ENCODE results near the gene LCTL. TPM values are rescaled to one million over a fixed set of nuclear protein-coding genes. Genes with fewer than 3 reads are reported as not detected.

LCTL gene
- total RNA-seq, 2 experiments from 2014 or later: not detected

- CTCF ChIA-PET (ENCODE audit: unreplicated experiment): no interaction called here
- POLR2A ChIA-PET: no interaction called here
- Histone ChIP-seq H3K79me2 (ENCODE audit: insufficient read depth, low read depth, low read length) (no peaks in the 10 kb centered on the region), H3K27ac (ENCODE audit: low read depth, low read length, poor library complexity, severe bottlenecking) (no peak overlapping the region), H3K4me2 (ENCODE audit: low read length) (no peak overlapping the region), H3K9me2 (ENCODE audit: insufficient read depth, low read length) (no peaks in the 10 kb centered on the region), H4K20me1 (ENCODE audit: insufficient read depth, low read length) (no peaks in the 10 kb centered on the region), H3K9me3 (ENCODE audit: low read length) (no peaks in the 10 kb centered on the region), H2AFZ (ENCODE audit: low read length) (no peak overlapping the region), H3K4me1 (ENCODE audit: insufficient read depth, low read length, poor library complexity, severe bottlenecking) (no peaks in the 10 kb centered on the region), H3K36me3 (ENCODE audit: insufficient read depth, low read length) (no peaks in the 10 kb centered on the region), H3K4me3 (ENCODE audit: low read depth, low read length, poor library complexity, severe bottlenecking) (no peak overlapping the region)
- TF ChIP-seq EZH2phosphoT487 (IDR thresholded peaks at IDR 0.05; ENCODE audit: borderline replicate concordance, low read depth, low read length): no peak
- no peak for TF ChIP-seq CTCF (conservative IDR thresholded peaks at IDR 0.05; ENCODE audit: low read length)
- intact Hi-C loops (cut with micrococcal nuclease; ENCODE audit: unreplicated experiment): no loop called here
- no peak for DNase-seq (ENCODE audit: low spot score)
- BruUV-seq (replicated peaks): no TSS peak
Observed at GRCh38 chr15:66586155-66586976, 20.6 kb upstream of the LCTL start.

- CTCF ChIA-PET (ENCODE audit: unreplicated experiment): no interaction called here
- H2AFZ ChIP-seq (ENCODE audit: low read length): no peak overlapping the region
- intact Hi-C loops (cut with micrococcal nuclease; ENCODE audit: unreplicated experiment): no loop called here
- H3K4me1 ChIP-seq (ENCODE audit: insufficient read depth, low read length, poor library complexity, severe bottlenecking): no peaks in the 10 kb centered on the region
- H3K79me2 ChIP-seq (ENCODE audit: insufficient read depth, low read depth, low read length): no peaks in the 10 kb centered on the region
- H3K9me2 ChIP-seq (ENCODE audit: insufficient read depth, low read length): no peaks in the 10 kb centered on the region
- no peak overlapping the region for H3K4me2 ChIP-seq (ENCODE audit: low read length)
- BruUV-seq (replicated peaks): no TSS peak
- DNase-seq (ENCODE audit: low spot score): no peak
- no peak overlapping the region for H3K27ac ChIP-seq (ENCODE audit: low read depth, low read length, poor library complexity, severe bottlenecking)
- POLR2A ChIA-PET: interaction anchor here (0.7 kb wide), 1 partner anchor 509 kb away, joined by 4 read pairs; no protein-coding TSS in a partner anchor
- TF ChIP-seq EZH2phosphoT487 (IDR thresholded peaks at IDR 0.05; ENCODE audit: borderline replicate concordance, low read depth, low read length) (no peak), CTCF (conservative IDR thresholded peaks at IDR 0.05; ENCODE audit: low read length) (no peak)
- H4K20me1 ChIP-seq (ENCODE audit: insufficient read depth, low read length): no peaks in the 10 kb centered on the region
- H3K9me3 ChIP-seq (ENCODE audit: low read length): no peaks in the 10 kb centered on the region
- H3K4me3 ChIP-seq (ENCODE audit: low read depth, low read length, poor library complexity, severe bottlenecking): no peak overlapping the region
- H3K36me3 ChIP-seq (ENCODE audit: insufficient read depth, low read length): no peaks in the 10 kb centered on the region
Observed at GRCh38 chr15:66581972-66582537, 16.3 kb upstream of the LCTL start.

DNA sequence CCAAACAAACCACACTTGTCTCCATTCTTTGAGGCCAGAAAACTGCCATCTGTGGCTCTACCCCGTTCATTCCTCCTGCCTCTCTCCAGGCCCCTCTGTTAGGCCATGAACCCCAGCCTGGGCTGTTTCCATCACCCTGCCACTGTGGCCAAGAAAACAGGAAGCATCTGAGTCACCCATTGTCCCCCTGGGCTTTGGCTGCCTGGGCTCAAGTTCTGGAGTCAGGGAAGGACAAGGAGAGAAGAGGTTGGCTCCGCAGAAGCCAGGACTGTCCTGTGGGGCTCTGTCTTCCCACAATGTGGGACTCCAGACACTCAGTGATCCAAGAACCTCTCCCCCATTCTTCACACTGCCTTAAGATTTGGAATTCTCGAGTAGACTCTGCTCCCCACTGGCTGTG, 14.8 kb upstream of the LCTL start:
- H2AFZ ChIP-seq (ENCODE audit: low read length): no peak overlapping the region
- H4K20me1 ChIP-seq (ENCODE audit: insufficient read depth, low read length): no peaks in the 10 kb centered on the region
- H3K9me3 ChIP-seq (ENCODE audit: low read length): no peaks in the 10 kb centered on the region
- no peak overlapping the region for H3K27ac ChIP-seq (ENCODE audit: low read depth, low read length, poor library complexity, severe bottlenecking)
- BruUV-seq (replicated peaks): no TSS peak
- ChIA-PET POLR2A (no interaction called here), CTCF (ENCODE audit: unreplicated experiment) (interaction anchor here (0.8 kb wide), 1 partner anchor 271 kb away, joined by 3 read pairs; no protein-coding TSS in a partner anchor)
- H3K4me3 ChIP-seq (ENCODE audit: low read depth, low read length, poor library complexity, severe bottlenecking): no peak overlapping the region
- no peak for DNase-seq (ENCODE audit: low spot score)
- H3K36me3 ChIP-seq (ENCODE audit: insufficient read depth, low read length): no peaks in the 10 kb centered on the region
- TF ChIP-seq CTCF (conservative IDR thresholded peaks at IDR 0.05; ENCODE audit: low read length) (no peak), EZH2phosphoT487 (IDR thresholded peaks at IDR 0.05; ENCODE audit: borderline replicate concordance, low read depth, low read length) (no peak)
- intact Hi-C loops (cut with micrococcal nuclease; ENCODE audit: unreplicated experiment): no loop called here
- H3K9me2 ChIP-seq (ENCODE audit: insufficient read depth, low read length): no peaks in the 10 kb centered on the region
- no peaks in the 10 kb centered on the region for H3K79me2 ChIP-seq (ENCODE audit: insufficient read depth, low read depth, low read length)
- H3K4me1 ChIP-seq (ENCODE audit: insufficient read depth, low read length, poor library complexity, severe bottlenecking): no peaks in the 10 kb centered on the region
- H3K4me2 ChIP-seq (ENCODE audit: low read length): no peak overlapping the region

Measured in OCI-LY7 (cell line).